PC-3 (cell line): ENCODE data around the gene CRNKL1. TPM values are rescaled to one million over a fixed set of nuclear protein-coding genes. Genes with fewer than 3 reads are reported as not detected.

Source experiments
- ATAC-seq: fragments of 200-7000 bp; cut with Tn5 transposase; 2 replicates; pipeline ENCODE4 v1.9.1; 2020; ENCODE audit warnings: mild to moderate bottlenecking, moderate library complexity
- BruUV-seq: library from RNA; stranded (reverse); fragments of 400-500 nt; replicated peaks from 2 replicates; lab custom pipeline; 2021; lab: Mats Ljungman, UMichigan
- CTCF ChIA-PET: fragments of 300-600 bp; sonication (Branson Sonifier 250); formaldehyde crosslinking; loops from one replicate; lab custom pipeline; 2022; ENCODE audit warnings: antibody characterized with exemption; lab: Charles Lee
- POLR2A ChIA-PET: fragments of 300-600 bp; sonication (Branson Sonifier 250); formaldehyde crosslinking; loops from one replicate; lab custom pipeline; 2022; ENCODE audit warnings: antibody characterized with exemption; ENCODE audit not compliant: unreplicated experiment; lab: Charles Lee
- DNase-seq: peaks from one replicate; pipeline ENCODE4 v3.0.0-alpha.2; 2015
- H2AFZ ChIP-seq: fragments of 300-600 bp; sonication (generic); 2 replicates; pipeline ENCODE4 v1.6.0; 2016; ENCODE audit warnings: antibody characterized with exemption, low read length
- H3F3A ChIP-seq: fragments of 300-600 bp; sonication (generic); one replicate; pipeline ENCODE4 v1.6.0; 2017; ENCODE audit warnings: antibody characterized with exemption, low read length, control low read depth, mild to moderate bottlenecking; ENCODE audit not compliant: unreplicated experiment
- H3K27ac ChIP-seq: fragments of 300-600 bp; sonication (generic); 2 replicates; pipeline ENCODE4 v1.5.1; 2016; ENCODE audit warnings: mild to moderate bottlenecking, low read length
- H3K27me3 ChIP-seq: fragments of 300-600 bp; sonication (generic); 2 replicates; pipeline ENCODE4 v1.6.1; 2016; ENCODE audit warnings: low read length, mixed read lengths
- H3K36me3 ChIP-seq: fragments of 300-600 bp; sonication (generic); 2 replicates; pipeline ENCODE4 v1.6.1; 2016; ENCODE audit warnings: low read depth, mixed run types, low read length, mixed read lengths
- H3K4me1 ChIP-seq: fragments of 300-600 bp; sonication (generic); 2 replicates; pipeline ENCODE4 v1.5.1; 2016; ENCODE audit warnings: low read length; ENCODE audit not compliant: insufficient read depth
- H3K4me2 ChIP-seq: fragments of 300-600 bp; sonication (generic); 2 replicates; pipeline ENCODE4 v1.6.0; 2016; ENCODE audit warnings: low read length
- H3K4me3 ChIP-seq: fragments of 300-600 bp; sonication (generic); 2 replicates; pipeline ENCODE4 v1.5.1; 2016; ENCODE audit warnings: mild to moderate bottlenecking, low read length, mixed read lengths
- H3K79me2 ChIP-seq: fragments of 300-600 bp; sonication (generic); 2 replicates; pipeline ENCODE4 v1.6.1; 2017; ENCODE audit warnings: low read length, mixed read lengths
- H3K9ac ChIP-seq: fragments of 300-600 bp; sonication (generic); 2 replicates; pipeline ENCODE4 v1.6.0; 2016; ENCODE audit warnings: mild to moderate bottlenecking, low read length
- H3K9me2 ChIP-seq: fragments of 300-600 bp; sonication (generic); replicated peaks from 2 replicates; pipeline ENCODE4 v1.6.1; 2016; ENCODE audit warnings: mixed run types, low read length, mixed read lengths
- H3K9me3 ChIP-seq: fragments of 300-600 bp; sonication (generic); 2 replicates; pipeline ENCODE4 v1.6.1; 2016; ENCODE audit warnings: low read length, mixed read lengths
- H4K20me1 ChIP-seq: fragments of 300-600 bp; sonication (generic); 2 replicates; pipeline ENCODE4 v1.6.1; 2016; ENCODE audit warnings: low read length, mixed read lengths
- CTCF ChIP-seq: fragments of 300-600 bp; sonication (generic); conservative IDR thresholded peaks from 2 replicates; pipeline ENCODE4 v1.5.1; 2017; ENCODE audit warnings: antibody characterized with exemption, low read depth, mild to moderate bottlenecking, low read length
- EZH2 ChIP-seq: fragments of 300-600 bp; sonication (generic); IDR thresholded peaks from one replicate; pipeline ENCODE4 v1.6.1; 2017; ENCODE audit warnings: antibody characterized with exemption, mild to moderate bottlenecking, low read length; ENCODE audit not compliant: unreplicated experiment
- EZH2phosphoT487 ChIP-seq: fragments of 300-600 bp; sonication (generic); IDR thresholded peaks from 2 replicates; pipeline ENCODE4 v1.6.1; 2018; ENCODE audit warnings: mild to moderate bottlenecking, antibody characterized with exemption, low read length, borderline replicate concordance
- intact Hi-C: fragments of 100-400 bp; cut with micrococcal nuclease; formaldehyde crosslinking; loops from 2 replicates; pipeline ENCODE4 v1.9.0; 2023
- total RNA-seq: library from RNA; depleted of rRNA; stranded (reverse); fragments of >200 nt; gene quantifications from 2 replicates; pipeline ENCODE4 v1.2.3, GENCODE V29; 2014

Gene CRNKL1
- total RNA-seq, 1 experiment from 2014 or later = 22.5 TPM

GRCh38 chr20:20085812-20086211 is 33.5 kb upstream of the CRNKL1 start:
- POLR2A ChIA-PET = no interaction called here
- Histone ChIP-seq H3K36me3 (no peaks in the 10 kb centered on the region), H2AFZ (no peak overlapping the region), H3K4me2 (no peak overlapping the region), H3K4me3 (no peak overlapping the region), H3K4me1 (no peaks in the 10 kb centered on the region), H3K79me2 (no peaks in the 10 kb centered on the region), H3F3A (no peaks in the 10 kb centered on the region), H3K9me2 (no peaks in the 10 kb centered on the region), H3K27me3 (peaks cover 64% of the 10 kb centered on the region), H4K20me1 (no peaks in the 10 kb centered on the region), H3K9ac (no peak overlapping the region), H3K27ac (no peak overlapping the region), H3K9me3 (no peaks in the 10 kb centered on the region)
- no peak for DNase-seq
- ATAC-seq = no peak
- CTCF ChIA-PET = no interaction called here
- intact Hi-C loops = loop anchor here (2.0 kb wide), 2 partner anchors 275 to 483 kb away; no protein-coding TSS in a partner anchor
- TF ChIP-seq EZH2phosphoT487 (no peak), CTCF (no peak), EZH2 (no peak)
- no TSS peak for BruUV-seq

GRCh38 chr20:20085071-20085470 is 32.8 kb upstream of the CRNKL1 start:
- no TSS peak for BruUV-seq
- Histone ChIP-seq H4K20me1 (no peaks in the 10 kb centered on the region), H3K4me1 (no peaks in the 10 kb centered on the region), H3K9me2 (no peaks in the 10 kb centered on the region), H3K36me3 (no peaks in the 10 kb centered on the region), H3K27ac (no peak overlapping the region), H3K4me3 (no peak overlapping the region), H2AFZ (no peak overlapping the region), H3F3A (no peaks in the 10 kb centered on the region), H3K79me2 (no peaks in the 10 kb centered on the region), H3K4me2 (no peak overlapping the region), H3K27me3 (peaks cover 64% of the 10 kb centered on the region), H3K9me3 (no peaks in the 10 kb centered on the region), H3K9ac (no peak overlapping the region)
- ChIA-PET CTCF (no interaction called here), POLR2A (interaction anchor here (0.5 kb wide), 1 partner anchor 145 kb away, joined by 3 read pairs; no protein-coding TSS in a partner anchor)
- ATAC-seq (no peak), DNase-seq (no peak)
- no peak for TF ChIP-seq EZH2phosphoT487
- TF ChIP-seq EZH2 = no peak
- TF ChIP-seq CTCF = no peak
- intact Hi-C loops = loop anchor here (2.0 kb wide), 2 partner anchors 276 to 484 kb away; no protein-coding TSS in a partner anchor

GRCh38 chr20:20084296-20084752 is 32.1 kb upstream of the CRNKL1 start:
- no TSS peak for BruUV-seq
- TF ChIP-seq CTCF (no peak), EZH2 (no peak), EZH2phosphoT487 (no peak)
- no peak overlapping the region for H3K27ac ChIP-seq
- no peak overlapping the region for H3K4me3 ChIP-seq
- H3K9me2 ChIP-seq = no peaks in the 10 kb centered on the region
- peaks cover 60% of the 10 kb centered on the region for H3K27me3 ChIP-seq
- ATAC-seq = peak; percentile 27
- intact Hi-C loops = loop anchor here (1.0 to 5.0 kb wide), 5 partner anchors 276 to 743 kb away; no protein-coding TSS in a partner anchor
- H3K4me2 ChIP-seq = peak overlapping the region; percentile 20
- H2AFZ ChIP-seq = 0 out of 2 replicates have a peak overlapping the region, but pooled peaks have one; percentile 15
- H3K4me1 ChIP-seq = no peaks in the 10 kb centered on the region
- H3K36me3 ChIP-seq = no peaks in the 10 kb centered on the region
- no peaks in the 10 kb centered on the region for H4K20me1 ChIP-seq
- no peaks in the 10 kb centered on the region for H3F3A ChIP-seq
- H3K79me2 ChIP-seq = no peaks in the 10 kb centered on the region
- POLR2A ChIA-PET = no interaction called here
- CTCF ChIA-PET = no interaction called here
- H3K9me3 ChIP-seq = no peaks in the 10 kb centered on the region
- no peak for DNase-seq
- H3K9ac ChIP-seq = no peak overlapping the region
